ENCODE results near the gene LIPI.
"Not testable (repeated sequence)": the region's sequence is repeated elsewhere in the genome, so short reads cannot be mapped to it uniquely, and the experiment has no call there.

The LIPI gene

GRCh38 chr21:14210738-14211137, at the start of gene LIPI:
LIPI (minus strand) TSS chr21:14210955; CDS start chr21:14210845, 110 bp downstream.
- no peak for DNase-seq

GRCh38 chr21:14260174-14260764, 49.5 kb upstream of the LIPI start:
- no peak for DNase-seq

- DNase-seq, result peak in 1 of 2 donors; percentile 26
These were observed 49.0 kb upstream of the LIPI start for GRCh38 chr21:14259747-14260146.

- no peak for DNase-seq
These were observed 40.6 kb upstream of the LIPI start for GRCh38 chr21:14251336-14251735.

GRCh38 chr21:14245711-14246110, 35.0 kb upstream of the LIPI start:
- DNase-seq, result no peak

- no peak for DNase-seq
These were observed 34.2 kb upstream of the LIPI start for GRCh38 chr21:14244911-14245310.

GRCh38 chr21:14243874-14244273, 33.1 kb upstream of the LIPI start:
- no peak for DNase-seq

GRCh38 chr21:14243461-14243860, 32.7 kb upstream of the LIPI start:
- no peak for DNase-seq

- DNase-seq, result peak in 1 of 2 donors; percentile 12
These were observed 30.5 kb upstream of the LIPI start for GRCh38 chr21:14241297-14241696.

GRCh38 chr21:14239281-14239680, 28.5 kb upstream of the LIPI start:
- DNase-seq, result no peak

- DNase-seq, result no peak
These were observed 25.4 kb upstream of the LIPI start for GRCh38 chr21:14236180-14236579.

GRCh38 chr21:14235101-14235500, 24.3 kb upstream of the LIPI start:
- DNase-seq, result no peak

- DNase-seq, result no peak
These were observed 18.6 kb upstream of the LIPI start for GRCh38 chr21:14229399-14229798.

- no peak for DNase-seq
These were observed 12.6 kb upstream of the LIPI start for GRCh38 chr21:14223365-14223764.

GRCh38 chr21:14215971-14216641, 5.4 kb upstream of the LIPI start, which contains the start of gene RBM11:
RBM11 (plus strand) TSS chr21:14216157; CDS start chr21:14216187, 30 bp downstream.
- peak; percentile 70 to 75 for DNase-seq

GRCh38 chr21:14213164-14213563, 2.4 kb upstream of the LIPI start:
- no peak for DNase-seq

- DNase-seq, result no peak
These were observed 4.5 kb downstream of the LIPI start for GRCh38 chr21:14206222-14206621.

GRCh38 chr21:14166463-14167223, 44.1 kb downstream of the LIPI start:
- DNase-seq, result not testable (repeated sequence)

GRCh38 chr21:14143999-14144398, 66.8 kb downstream of the LIPI start:
- no peak for DNase-seq

- no peak for DNase-seq
These were observed 86.5 kb downstream of the LIPI start for GRCh38 chr21:14124266-14124665.

GRCh38 chr21:14121719-14122118, 89.0 kb downstream of the LIPI start:
- no peak for DNase-seq

GRCh38 chr21:14120091-14120734, 90.5 kb downstream of the LIPI start:
- DNase-seq, result no peak

GRCh38 chr21:14119038-14119437, 91.7 kb downstream of the LIPI start:
- DNase-seq, result no peak
